ENCODE results near the gene SAYSD1. TPM values are rescaled to one million over a fixed set of nuclear protein-coding genes. Genes with fewer than 3 reads are reported as not detected.

The SAYSD1 gene
- total and polyA plus RNA-seq, 5 donors from 2014 or later: 20.6 to 33.6 (median 24.1) TPM

DNA sequence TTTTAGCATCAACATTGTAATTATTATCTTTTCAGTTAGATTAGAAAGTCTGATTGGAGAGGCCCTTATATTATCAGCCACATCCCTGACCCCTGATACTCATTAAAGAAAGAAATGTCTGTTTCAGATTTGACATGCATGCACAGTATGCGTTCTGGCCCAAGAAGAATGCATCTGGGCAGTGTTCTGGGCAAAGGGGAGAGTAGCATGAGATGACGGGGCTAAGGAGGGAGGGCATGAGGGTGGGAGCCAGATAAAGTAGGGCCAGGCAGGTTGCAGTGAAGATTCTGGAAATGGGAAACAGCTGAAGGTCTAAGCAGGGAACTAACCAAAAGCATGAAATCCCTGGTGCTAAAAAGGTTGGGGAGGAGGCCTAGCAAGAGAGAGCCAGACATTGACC, 7.3 kb downstream of the SAYSD1 start:
- Mint-ChIP-seq H3K27ac (peak overlapping the region in 1 of 3 donors; percentile 13), H3K36me3 (peaks cover 40% of the 10 kb centered on the region), H3K4me1 (peaks cover 27 to 47% (median 40%) of the 10 kb centered on the region in 4 donors), H3K27me3 (no peaks in the 10 kb centered on the region), H3K9me3 (peaks cover 0 to 2% (median 0%) of the 10 kb centered on the region in 7 donors), H3K4me3 (no peak overlapping the region)
- Histone ChIP-seq H3K36me3 (ENCODE audit: control insufficient read depth, insufficient read depth, low read length) (peaks cover 26% of the 10 kb centered on the region), H3K4me1 (ENCODE audit: control insufficient read depth, insufficient read depth, low read length, poor library complexity, severe bottlenecking) (peaks cover 21% of the 10 kb centered on the region), H3K27me3 (ENCODE audit: control insufficient read depth, insufficient read depth, low read length) (no peaks in the 10 kb centered on the region), H3K27ac (ENCODE audit: insufficient read depth, low read length, poor library complexity, severe bottlenecking) (no peak overlapping the region), H3K4me3 (ENCODE audit: low read depth, low read length) (no peak overlapping the region), H3K9me3 (ENCODE audit: control insufficient read depth in 2 of 2, low read length in 2 of 2) (no peaks in the 10 kb centered on the region)
- DNase-seq (no peak), ATAC-seq (ENCODE audit: low read depth in 2 of 2) (no peak)

DNA sequence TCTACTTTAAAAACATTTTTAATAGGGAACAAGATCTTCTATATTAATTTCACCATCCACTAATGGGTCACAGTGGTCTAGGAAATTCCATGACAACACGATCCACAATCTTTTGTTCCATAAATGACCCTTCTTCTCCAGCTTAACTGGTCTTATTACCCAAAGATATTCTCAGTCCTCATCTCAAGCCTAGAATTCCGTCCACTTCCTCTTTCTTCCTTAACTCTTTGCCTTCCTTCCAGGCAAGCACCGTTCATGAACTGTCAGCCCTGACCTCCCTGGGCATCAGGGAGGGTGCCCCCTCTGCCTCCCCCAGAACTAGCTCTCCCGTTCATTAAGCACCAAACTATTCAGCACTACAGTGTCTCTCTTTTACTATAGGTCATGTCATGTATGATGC, 8.0 kb downstream of the SAYSD1 start:
- Histone ChIP-seq H3K36me3 (ENCODE audit: control insufficient read depth, insufficient read depth, low read length) (peaks cover 28% of the 10 kb centered on the region), H3K4me1 (ENCODE audit: control insufficient read depth, insufficient read depth, low read length, poor library complexity, severe bottlenecking) (peaks cover 16% of the 10 kb centered on the region), H3K27ac (ENCODE audit: insufficient read depth, low read length, poor library complexity, severe bottlenecking) (no peak overlapping the region), H3K4me3 (ENCODE audit: low read depth, low read length) (no peak overlapping the region), H3K9me3 (ENCODE audit: control insufficient read depth in 2 of 2, low read length in 2 of 2) (no peaks in the 10 kb centered on the region), H3K27me3 (ENCODE audit: control insufficient read depth, insufficient read depth, low read length) (no peaks in the 10 kb centered on the region)
- DNase-seq (no peak), ATAC-seq (ENCODE audit: low read depth in 2 of 2) (no peak)
- H3K9me3 Mint-ChIP-seq: peaks cover 0 to 2% (median 0%) of the 10 kb centered on the region in 7 donors
- H3K27me3 Mint-ChIP-seq: no peaks in the 10 kb centered on the region
- H3K4me1 Mint-ChIP-seq: peaks cover 21 to 41% (median 34%) of the 10 kb centered on the region in 4 donors
- H3K4me3 Mint-ChIP-seq: no peak overlapping the region
- H3K27ac Mint-ChIP-seq: peak overlapping the region in 1 of 3 donors; percentile 21
- H3K36me3 Mint-ChIP-seq: peaks cover 44% of the 10 kb centered on the region

DNA sequence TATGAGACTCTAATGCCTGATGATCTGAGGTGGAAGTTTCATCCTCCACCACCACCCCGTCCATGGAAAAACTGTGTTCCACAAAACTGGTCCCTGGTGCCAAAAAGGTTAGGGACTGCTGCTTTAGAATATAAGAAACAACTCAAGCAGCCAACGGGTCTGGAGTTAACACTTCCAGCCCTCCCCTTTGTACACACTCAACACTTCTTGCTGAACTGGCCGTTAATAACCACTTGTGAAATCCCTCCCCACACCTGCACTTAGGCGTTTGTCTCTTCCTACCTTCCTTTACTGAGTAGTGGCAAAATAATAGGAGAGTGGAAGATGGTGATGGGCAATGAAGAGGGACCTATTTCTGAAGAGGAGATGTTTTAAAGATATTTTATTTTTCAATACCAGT, 10.5 kb downstream of the SAYSD1 start:
- Mint-ChIP-seq H3K27me3 (no peaks in the 10 kb centered on the region), H3K36me3 (peaks cover 47% of the 10 kb centered on the region), H3K4me1 (peaks cover 11 to 26% (median 18%) of the 10 kb centered on the region in 4 donors), H3K27ac (no peak overlapping the region), H3K4me3 (no peak overlapping the region), H3K9me3 (peaks cover 0 to 2% (median 0%) of the 10 kb centered on the region in 7 donors)
- Histone ChIP-seq H3K4me1 (ENCODE audit: control insufficient read depth, insufficient read depth, low read length, poor library complexity, severe bottlenecking) (no peaks in the 10 kb centered on the region), H3K36me3 (ENCODE audit: control insufficient read depth, insufficient read depth, low read length) (peaks cover 25% of the 10 kb centered on the region), H3K27me3 (ENCODE audit: control insufficient read depth, insufficient read depth, low read length) (no peaks in the 10 kb centered on the region), H3K9me3 (ENCODE audit: control insufficient read depth in 2 of 2, low read length in 2 of 2) (no peaks in the 10 kb centered on the region), H3K27ac (ENCODE audit: insufficient read depth, low read length, poor library complexity, severe bottlenecking) (no peak overlapping the region), H3K4me3 (ENCODE audit: low read depth, low read length) (no peak overlapping the region)
- ATAC-seq (ENCODE audit: low read depth in 2 of 2) (no peak), DNase-seq (no peak)

DNA sequence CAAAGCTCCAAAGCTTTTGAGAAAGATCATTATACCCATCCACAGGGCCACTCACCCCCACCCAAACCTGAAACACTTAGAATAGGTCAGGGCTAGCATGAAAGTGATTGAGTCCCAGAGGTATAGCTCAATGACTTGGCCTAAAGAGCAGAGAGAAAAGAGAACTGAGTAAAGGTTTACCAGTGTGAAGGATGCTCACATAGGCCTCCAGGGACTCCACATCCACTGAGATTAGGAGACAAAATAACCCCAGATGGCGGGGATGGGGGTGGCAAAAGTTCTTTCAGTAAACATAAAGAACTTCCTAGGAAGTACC, 12.2 kb downstream of the SAYSD1 start:
- Mint-ChIP-seq H3K27ac (peak overlapping the region in 2 of 3 donors; percentile 28 to 45), H3K36me3 (peaks cover 41% of the 10 kb centered on the region), H3K4me3 (no peak overlapping the region)

DNA sequence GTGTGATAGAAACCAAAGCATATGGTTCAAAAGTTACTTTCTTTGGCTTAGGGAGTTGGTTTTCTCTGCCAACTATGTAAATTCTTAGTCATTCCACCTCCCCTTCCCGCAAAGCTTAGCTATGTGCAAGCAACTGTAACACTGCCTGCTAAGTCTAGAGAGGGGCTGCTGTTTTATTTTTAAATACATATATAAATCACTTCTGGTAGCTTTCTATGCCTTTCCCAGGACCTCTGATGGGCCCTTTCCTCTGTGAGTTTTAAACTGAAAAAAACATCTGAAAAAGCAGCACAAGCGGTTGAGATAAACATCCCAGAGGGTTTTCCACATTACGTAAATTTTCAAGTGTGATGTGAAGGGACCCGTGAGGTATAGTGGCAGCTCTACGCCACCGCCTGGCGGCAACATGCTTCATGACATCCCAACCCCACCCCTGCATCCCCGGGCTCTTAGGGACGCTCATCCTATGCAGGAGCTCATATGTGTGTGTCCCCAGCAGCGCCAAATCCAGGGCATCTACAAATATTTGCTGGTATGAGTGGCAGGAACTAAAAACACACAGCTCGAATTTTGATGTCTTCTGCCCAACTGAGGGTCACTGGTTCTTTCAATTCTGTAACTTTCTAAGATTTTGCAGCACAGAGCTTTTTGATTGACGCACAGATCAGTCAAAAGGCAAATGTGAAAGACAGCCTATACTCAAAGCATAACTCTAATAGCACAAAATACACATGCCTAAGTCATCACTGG, 12.7 kb downstream of the SAYSD1 start:
- Mint-ChIP-seq H3K4me1 (peaks cover 3 to 18% (median 15%) of the 10 kb centered on the region in 4 donors), H3K9me3 (peaks cover 0 to 2% (median 0%) of the 10 kb centered on the region in 7 donors), H3K27ac (peak overlapping the region in 2 of 3 donors; percentile 28 to 45), H3K4me3 (no peak overlapping the region), H3K36me3 (peaks cover 40% of the 10 kb centered on the region), H3K27me3 (no peaks in the 10 kb centered on the region)
- DNase-seq (peak in 1 of 3 donors; percentile 34), ATAC-seq (ENCODE audit: low read depth in 2 of 2) (peak in 1 of 2 donors; percentile 44)
- H3K4me1 ChIP-seq (ENCODE audit: control insufficient read depth, insufficient read depth, low read length, poor library complexity, severe bottlenecking): no peaks in the 10 kb centered on the region
- no peaks in the 10 kb centered on the region for H3K9me3 ChIP-seq (ENCODE audit: control insufficient read depth in 2 of 2, low read length in 2 of 2)
- H3K4me3 ChIP-seq (ENCODE audit: low read depth, low read length): no peak overlapping the region
- H3K36me3 ChIP-seq (ENCODE audit: control insufficient read depth, insufficient read depth, low read length): peaks cover 18% of the 10 kb centered on the region
- no peaks in the 10 kb centered on the region for H3K27me3 ChIP-seq (ENCODE audit: control insufficient read depth, insufficient read depth, low read length)
- H3K27ac ChIP-seq (ENCODE audit: insufficient read depth, low read length, poor library complexity, severe bottlenecking): no peak overlapping the region

More for the DNA sequence above, 12.2 kb downstream of the SAYSD1 start:
- H3K36me3 ChIP-seq (ENCODE audit: control insufficient read depth, insufficient read depth, low read length): peaks cover 18% of the 10 kb centered on the region
- H3K27me3 ChIP-seq (ENCODE audit: control insufficient read depth, insufficient read depth, low read length): no peaks in the 10 kb centered on the region
- Mint-ChIP-seq H3K27me3 (no peaks in the 10 kb centered on the region), H3K4me1 (peaks cover 8 to 21% (median 17%) of the 10 kb centered on the region in 4 donors), H3K9me3 (peaks cover 0 to 2% (median 0%) of the 10 kb centered on the region in 7 donors)
- ATAC-seq (ENCODE audit: low read depth in 2 of 2) (no peak), DNase-seq (no peak)
- no peak overlapping the region for H3K4me3 ChIP-seq (ENCODE audit: low read depth, low read length)
- no peak overlapping the region for H3K27ac ChIP-seq (ENCODE audit: insufficient read depth, low read length, poor library complexity, severe bottlenecking)
- H3K4me1 ChIP-seq (ENCODE audit: control insufficient read depth, insufficient read depth, low read length, poor library complexity, severe bottlenecking): no peaks in the 10 kb centered on the region
- H3K9me3 ChIP-seq (ENCODE audit: control insufficient read depth in 2 of 2, low read length in 2 of 2): no peaks in the 10 kb centered on the region

DNA sequence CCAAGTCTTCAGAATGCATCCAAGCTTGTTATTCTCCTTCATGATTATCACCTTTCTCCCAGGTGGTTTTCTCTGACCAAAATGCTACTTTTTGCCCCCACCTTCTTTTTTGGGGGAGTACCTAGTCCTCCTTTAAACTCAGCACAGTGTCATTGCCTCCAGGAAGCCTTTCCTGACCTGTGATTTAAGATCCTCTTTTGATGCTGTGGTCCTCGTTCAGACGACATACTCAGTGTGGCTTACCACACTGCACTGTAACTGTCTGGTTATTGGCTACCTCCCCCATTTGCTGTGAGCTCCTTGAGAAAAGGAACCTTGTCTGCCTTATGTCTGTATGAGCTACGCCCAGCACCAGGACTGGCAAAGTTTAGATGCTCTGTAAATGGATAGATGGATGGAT, 14.6 kb downstream of the SAYSD1 start:
- ATAC-seq (ENCODE audit: low read depth in 2 of 2): peak; percentile 37 to 58
- no peak overlapping the region for H3K4me3 Mint-ChIP-seq
- no peaks in the 10 kb centered on the region for H3K4me1 ChIP-seq (ENCODE audit: control insufficient read depth, insufficient read depth, low read length, poor library complexity, severe bottlenecking)
- H3K36me3 Mint-ChIP-seq: peaks cover 28% of the 10 kb centered on the region
- no peak overlapping the region for H3K4me3 ChIP-seq (ENCODE audit: low read depth, low read length)
- H3K27me3 Mint-ChIP-seq: no peaks in the 10 kb centered on the region
- peaks cover 0 to 1% (median 0%) of the 10 kb centered on the region in 7 donors for H3K9me3 Mint-ChIP-seq
- DNase-seq: peak in 1 of 3 donors; percentile 41
- no peaks in the 10 kb centered on the region for H3K27me3 ChIP-seq (ENCODE audit: control insufficient read depth, insufficient read depth, low read length)
- peaks cover 15% of the 10 kb centered on the region for H3K36me3 ChIP-seq (ENCODE audit: control insufficient read depth, insufficient read depth, low read length)
- H3K4me1 Mint-ChIP-seq: peaks cover 0 to 18% (median 6%) of the 10 kb centered on the region in 4 donors
- H3K9me3 ChIP-seq (ENCODE audit: control insufficient read depth in 2 of 2, low read length in 2 of 2): no peaks in the 10 kb centered on the region
- H3K27ac ChIP-seq (ENCODE audit: insufficient read depth, low read length, poor library complexity, severe bottlenecking): no peak overlapping the region
- peak overlapping the region in 2 of 3 donors; percentile 31 to 67 for H3K27ac Mint-ChIP-seq

DNA sequence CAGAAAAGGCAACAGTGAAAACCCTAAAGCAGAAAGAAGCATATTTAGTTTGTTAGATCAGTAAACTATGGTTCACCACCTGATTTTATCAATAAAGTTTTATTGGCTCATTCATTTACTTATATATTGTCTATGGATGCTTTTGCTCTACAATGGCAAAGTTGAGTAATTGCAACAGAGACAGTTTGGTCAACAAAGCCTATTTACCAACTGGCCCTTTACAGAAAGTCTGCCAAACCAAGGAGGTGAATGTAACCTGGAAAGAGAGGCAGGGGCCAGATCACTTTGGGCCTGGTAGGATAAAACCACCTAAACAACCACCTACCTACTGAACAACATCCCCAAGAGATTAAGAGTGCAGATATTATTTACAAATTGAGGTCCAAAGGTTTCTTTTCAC, 19.4 kb downstream of the SAYSD1 start:
- Histone ChIP-seq H3K27me3 (ENCODE audit: control insufficient read depth, insufficient read depth, low read length) (no peaks in the 10 kb centered on the region), H3K27ac (ENCODE audit: insufficient read depth, low read length, poor library complexity, severe bottlenecking) (no peak overlapping the region), H3K4me1 (ENCODE audit: control insufficient read depth, insufficient read depth, low read length, poor library complexity, severe bottlenecking) (no peaks in the 10 kb centered on the region), H3K4me3 (ENCODE audit: low read depth, low read length) (no peak overlapping the region), H3K36me3 (ENCODE audit: control insufficient read depth, insufficient read depth, low read length) (no peaks in the 10 kb centered on the region), H3K9me3 (ENCODE audit: control insufficient read depth in 2 of 2, low read length in 2 of 2) (no peaks in the 10 kb centered on the region)
- Mint-ChIP-seq H3K9me3 (peaks cover 0 to 1% (median 0%) of the 10 kb centered on the region in 7 donors), H3K36me3 (peaks cover 4% of the 10 kb centered on the region), H3K27me3 (peaks cover 11% of the 10 kb centered on the region), H3K4me1 (peaks cover 0 to 6% (median 4%) of the 10 kb centered on the region in 4 donors), H3K4me3 (no peak overlapping the region), H3K27ac (peak overlapping the region in 1 of 3 donors; percentile 49)
- DNase-seq (no peak), ATAC-seq (ENCODE audit: low read depth in 2 of 2) (no peak)
